Activated CD8-positive, alpha-beta memory T cell treated with anti-CD3 and anti-CD28 coated beads for 4 hours (primary cell): Measurements from ENCODE around the gene SLC41A1.

Experiments used
- DNase-seq, 2 donors: peaks; one replicate each; pipeline ENCODE4 v3.0.0-alpha.2; 2020; ENCODE audit warnings: low read depth in 2 of 2

Gene SLC41A1

DNA sequence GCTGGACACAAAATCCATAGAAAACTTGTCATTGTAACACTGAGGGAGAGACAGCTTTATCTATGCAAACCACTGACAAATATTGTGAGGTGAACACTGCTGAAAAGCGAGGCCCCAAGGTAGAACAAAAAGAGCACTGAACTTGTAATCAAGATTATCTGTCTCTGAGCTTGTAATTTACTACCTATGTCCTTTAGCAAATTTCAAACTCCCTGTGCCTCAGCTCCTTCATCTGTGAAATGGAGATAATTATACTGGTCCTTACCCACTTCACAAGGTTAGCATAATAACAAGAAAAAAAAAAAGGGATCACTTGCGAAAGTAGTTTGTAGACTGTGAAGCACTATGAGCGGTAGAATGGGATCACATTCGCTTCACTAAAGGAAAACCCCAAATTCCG lies 58.1 kb downstream of the SLC41A1 start:
- DNase-seq, result no peak

DNA sequence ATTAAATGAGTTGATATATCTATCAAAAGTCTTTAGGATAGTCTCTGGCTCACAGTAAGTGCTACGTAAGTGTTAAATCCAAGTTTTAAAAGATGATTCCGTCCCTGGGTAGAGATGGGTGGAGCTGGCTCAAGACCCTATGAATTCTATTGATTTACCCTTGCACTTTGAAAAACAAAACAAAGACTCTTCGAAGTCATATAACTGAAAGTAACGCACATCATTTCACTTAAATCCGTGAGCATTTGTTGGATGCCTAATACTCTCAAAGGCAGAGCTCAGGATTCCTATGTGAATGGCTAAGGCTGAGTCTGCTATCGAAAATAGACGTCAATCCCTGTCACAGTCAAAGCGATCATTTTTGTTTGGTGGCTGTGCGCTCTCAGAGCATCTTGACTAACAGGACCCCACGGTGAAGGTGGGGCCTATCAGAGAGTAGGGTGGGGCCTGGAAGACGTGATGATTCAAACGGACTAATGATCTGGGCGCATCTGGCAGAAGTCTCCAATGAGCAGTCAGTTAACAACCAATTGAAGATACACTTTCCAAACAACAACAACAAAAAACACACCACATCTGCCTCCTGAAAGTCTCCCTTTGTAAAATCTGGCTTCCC lies 61.9 kb downstream of the SLC41A1 start:
- DNase-seq, result no peak

DNA sequence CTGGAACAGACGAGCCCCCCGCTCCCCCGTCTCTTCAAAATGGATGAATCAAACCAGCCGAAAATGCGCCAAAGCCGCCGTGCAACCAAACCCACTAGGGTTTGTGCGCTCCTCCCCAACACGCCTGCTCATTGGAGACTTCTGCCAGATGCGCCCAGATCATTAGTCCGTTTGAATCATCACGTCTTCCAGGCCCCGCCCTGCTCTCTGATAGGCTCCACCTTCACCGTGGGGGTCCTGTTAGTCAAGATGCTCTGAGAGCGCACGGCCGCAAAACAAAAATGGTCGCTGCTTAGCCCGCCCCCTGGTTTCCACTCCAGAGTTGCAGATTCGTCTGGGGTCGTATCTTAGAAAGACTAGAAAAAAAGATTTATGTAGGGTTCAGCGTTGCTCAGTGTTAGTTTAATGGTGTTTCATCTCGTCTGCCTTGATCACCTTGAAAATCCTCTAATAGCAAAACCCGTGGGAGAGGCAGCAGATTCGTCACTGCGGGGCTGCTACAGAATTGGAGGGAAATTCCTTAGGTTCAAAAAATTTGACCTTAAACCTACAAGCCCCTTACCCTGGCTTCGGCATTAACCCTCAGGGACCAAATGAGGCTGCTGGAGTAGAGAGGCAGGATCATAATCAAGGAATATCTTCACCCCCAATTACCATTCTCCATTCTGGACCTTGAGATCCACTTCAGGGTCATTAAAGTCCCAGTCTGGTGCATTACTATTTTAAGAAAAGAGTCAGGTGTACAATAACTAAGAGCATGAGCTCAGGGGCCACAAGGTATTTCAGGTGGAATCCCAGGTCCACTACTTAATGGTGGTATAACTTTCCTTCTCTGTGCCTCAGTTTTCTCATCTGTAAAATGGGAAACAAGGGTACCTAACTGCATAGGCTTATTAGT lies 62.6 kb downstream of the SLC41A1 start, which contains the start of gene NUCKS1:
NUCKS1 (minus strand) TSS at position 45 of the 898 bp plus-strand sequence. CDS start 209 bp downstream, outside the sequence.
- peak; percentile 91 to 97 for DNase-seq

DNA sequence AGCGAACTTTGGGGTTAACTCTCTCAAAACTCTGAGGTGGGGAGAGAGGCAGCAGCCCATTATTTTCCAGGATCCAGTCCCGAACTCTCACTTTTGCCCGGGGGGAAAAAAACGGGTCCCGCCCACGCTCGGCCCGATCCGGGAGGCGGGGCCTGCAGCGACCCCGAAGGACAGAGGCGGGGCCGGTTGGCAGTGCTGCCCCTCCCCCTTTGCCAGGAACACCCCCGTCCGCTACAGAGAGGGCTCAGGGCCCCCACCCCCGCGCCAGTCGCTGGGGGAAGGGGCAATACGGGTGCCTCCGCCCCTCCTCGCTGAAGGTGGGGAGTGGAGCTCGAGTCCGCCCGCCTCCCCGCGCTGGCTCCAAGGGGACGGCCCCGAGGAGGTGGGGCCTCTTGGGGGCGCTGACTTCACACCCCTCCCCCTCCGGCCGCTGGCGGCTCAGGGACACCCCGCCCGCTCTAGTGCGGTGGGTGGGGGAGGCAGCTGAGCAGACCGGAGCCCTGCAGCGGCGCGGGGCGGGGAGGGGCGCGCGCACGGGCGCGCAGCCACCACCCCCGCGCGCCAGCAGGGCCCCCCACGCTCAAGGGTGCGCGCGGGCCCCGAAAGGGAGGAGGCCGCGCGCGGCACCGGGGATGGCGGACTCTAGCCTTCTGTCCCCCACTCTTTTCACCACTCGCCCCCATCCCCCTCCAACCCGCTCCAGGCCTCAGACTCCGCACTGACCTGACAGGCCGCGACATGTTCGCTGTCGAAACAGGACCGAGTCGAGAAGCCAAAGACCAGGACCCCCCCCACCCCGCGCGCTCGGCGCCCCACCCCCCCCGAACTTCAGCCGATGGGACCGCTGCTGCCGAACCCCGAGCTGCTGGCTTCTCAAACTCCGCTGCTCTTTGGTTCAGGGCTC lies 63.5 kb downstream of the SLC41A1 start:
- peak; percentile 93 to 94 for DNase-seq

DNA sequence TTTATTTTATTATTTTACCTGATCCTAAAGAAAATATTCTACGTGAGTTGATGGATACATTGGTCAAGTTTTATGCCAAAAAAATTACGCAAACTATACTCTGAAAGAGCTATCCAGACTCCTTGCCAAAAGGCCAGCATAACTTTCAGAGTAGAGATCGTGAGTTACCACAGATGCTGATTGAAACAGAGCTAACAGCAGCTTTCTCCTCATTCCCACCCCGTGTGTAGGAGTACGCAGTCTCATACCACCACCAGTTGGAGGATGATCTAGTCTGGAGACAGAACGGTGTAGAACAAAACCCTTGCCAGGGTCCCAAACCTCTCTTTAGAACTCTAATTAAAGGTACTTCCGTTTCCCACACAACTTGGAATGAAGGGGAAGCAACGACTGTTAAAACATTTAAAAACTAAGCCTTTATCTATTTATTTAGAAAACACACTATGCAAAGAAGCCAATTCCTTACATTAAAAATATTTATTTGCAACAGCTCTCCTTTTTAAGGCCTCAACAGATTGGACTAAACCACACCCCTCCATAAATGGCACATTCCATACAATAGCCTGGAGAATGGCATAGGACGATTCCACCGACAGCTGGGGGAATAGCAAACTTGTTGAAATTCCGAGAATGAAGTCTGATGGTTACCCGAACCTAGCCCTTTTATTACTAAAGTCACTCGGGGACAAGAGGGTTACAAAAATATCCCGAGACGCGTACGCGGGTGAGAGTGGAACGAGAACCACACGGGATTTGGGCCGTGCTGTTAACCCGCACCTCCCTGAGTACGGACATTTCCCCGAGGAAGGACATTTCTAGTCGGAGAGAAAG lies 64.4 kb downstream of the SLC41A1 start:
- DNase-seq, result no peak

DNA sequence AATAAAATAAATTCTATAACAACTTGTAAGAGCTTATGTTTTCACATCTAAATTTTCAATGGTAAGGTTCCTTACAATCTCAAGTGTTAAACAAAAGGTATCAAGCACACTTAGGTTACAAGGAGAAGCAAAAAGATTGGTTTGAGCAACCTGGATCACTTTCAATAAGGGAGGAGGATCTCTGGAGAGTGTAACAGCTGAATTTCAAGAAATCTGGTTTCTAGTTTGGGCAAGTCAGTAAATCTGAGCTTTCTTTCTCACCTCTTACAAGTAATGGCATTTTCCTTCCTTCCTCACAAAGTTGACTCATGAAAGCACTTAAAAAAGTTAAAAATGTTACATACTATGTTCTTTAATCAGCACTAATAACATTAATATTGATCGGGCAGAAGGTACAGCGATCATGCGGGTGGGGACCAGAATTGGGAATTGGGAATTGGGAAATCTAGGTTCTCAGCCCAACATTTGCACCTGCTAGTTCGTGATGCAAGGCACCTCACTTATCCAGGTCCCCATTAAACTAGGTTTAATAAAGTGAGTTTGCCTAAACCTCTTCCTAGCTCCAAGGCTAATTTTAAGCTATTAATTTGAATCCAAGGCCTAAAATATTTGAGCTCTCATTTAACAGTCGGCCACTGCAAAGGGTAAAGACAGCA lies 66.1 kb downstream of the SLC41A1 start:
- no peak for DNase-seq

DNA sequence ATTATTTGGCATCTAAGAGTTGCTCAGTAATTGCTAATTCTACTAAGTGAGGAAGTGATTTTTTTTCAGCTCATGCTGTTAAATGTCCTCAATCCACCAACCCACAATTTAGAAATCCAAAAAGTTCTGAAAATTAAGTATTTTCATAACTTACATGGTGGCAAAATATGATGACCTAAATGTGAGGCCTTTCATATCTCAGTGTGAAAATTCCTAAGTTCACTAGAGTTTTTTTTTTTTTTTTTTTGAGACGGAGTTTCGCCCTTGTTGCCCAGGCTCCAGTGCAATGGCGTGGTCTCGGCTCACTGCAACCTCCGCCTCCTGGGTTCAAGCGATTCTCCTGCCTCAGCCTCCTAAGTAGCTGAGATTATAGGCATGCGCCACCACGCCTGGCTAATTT lies 68.6 kb downstream of the SLC41A1 start:
- DNase-seq, result no peak

DNA sequence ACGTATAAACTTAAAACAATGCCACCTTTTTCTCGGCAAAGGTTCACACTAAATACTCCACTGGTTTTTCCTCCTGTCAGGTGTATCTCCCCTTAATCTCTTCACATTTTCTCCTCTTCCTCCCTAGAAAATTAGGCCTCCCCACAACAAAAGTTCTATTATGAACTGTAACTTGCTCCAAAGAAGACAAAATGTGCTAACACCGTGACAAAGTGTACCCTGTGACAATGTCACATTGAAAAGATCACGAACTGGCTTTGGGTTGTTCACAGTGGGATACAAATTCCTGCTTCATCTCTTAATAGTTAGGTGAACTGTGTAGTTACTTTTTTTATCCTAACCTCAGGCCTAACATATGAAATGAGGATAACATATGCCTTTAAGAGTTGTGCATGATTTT lies 69.0 kb downstream of the SLC41A1 start:
- DNase-seq, result no peak

DNA sequence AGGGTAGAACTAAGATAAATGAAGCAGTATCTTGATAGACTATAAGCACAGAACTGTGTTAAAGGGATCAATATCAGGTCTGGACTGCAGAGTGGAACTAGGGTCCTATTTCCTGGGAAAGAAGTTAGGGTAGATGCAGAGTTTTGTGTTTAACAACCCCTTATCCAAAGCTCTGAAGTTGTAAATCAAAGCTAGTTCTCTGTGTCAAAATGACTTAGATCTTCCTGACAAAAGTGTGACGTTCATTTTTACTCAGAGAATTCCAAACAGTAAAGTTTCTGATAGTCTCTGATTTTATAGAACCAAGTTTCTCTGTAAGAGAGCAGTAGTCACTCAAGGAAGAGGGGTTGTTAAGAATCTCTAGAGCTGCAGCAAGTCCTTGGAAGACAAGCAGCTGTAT lies 71.3 kb downstream of the SLC41A1 start:
- no peak for DNase-seq

DNA sequence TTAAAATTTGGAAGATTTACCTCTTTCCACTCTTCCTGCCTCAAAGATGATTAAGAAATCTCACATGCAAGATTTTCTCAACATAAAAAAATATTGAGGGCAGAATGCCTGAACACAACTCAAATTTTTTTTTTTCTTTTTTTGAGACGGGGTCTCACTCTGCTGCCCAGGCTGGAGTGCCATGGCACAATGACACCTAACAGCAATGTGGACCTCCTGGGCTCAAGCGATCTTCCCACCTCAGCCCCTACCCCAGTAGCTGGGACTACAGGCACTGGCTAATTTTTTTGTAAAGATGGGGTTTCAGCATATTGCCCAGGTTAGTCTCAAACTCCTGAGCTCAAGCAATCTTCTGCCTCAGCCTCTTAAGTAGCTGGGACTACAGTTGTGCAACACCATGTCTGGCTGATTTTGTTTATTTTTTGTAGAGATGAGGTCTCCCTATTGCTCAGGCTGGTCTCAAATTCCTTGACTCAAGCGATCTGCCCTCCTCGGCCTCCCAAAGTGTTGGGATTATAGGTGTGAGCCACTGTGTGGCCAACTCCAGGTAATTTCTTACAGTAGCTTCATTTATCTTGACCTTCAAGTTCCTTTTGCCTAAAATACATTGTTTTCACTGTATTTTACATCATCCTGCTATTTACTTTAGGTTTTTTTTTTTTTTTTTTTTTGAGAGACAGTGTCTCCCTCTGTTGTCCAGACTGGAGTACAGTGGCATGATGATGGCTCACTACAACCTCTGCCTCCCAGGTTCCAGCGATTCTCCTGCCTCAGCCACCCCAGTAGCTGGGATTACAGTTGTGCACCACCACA lies 73.4 kb downstream of the SLC41A1 start:
- no peak for DNase-seq
